Endometrium (tissue), 2 donors: Measurements from ENCODE around the gene FXYD7.
"Not testable (repeated sequence)": the region's sequence is repeated elsewhere in the genome, so short reads cannot be mapped to it uniquely, and the experiment has no call there.

Experiments
- FAIRE-seq: peaks from 2 replicates; lab custom pipeline; 2012; peaks lifted over from hg19 to GRCh38; lab: Jason Lieb, UNC
- donor health status: control.
- donor health status: control.

The FXYD7 gene

DNA sequence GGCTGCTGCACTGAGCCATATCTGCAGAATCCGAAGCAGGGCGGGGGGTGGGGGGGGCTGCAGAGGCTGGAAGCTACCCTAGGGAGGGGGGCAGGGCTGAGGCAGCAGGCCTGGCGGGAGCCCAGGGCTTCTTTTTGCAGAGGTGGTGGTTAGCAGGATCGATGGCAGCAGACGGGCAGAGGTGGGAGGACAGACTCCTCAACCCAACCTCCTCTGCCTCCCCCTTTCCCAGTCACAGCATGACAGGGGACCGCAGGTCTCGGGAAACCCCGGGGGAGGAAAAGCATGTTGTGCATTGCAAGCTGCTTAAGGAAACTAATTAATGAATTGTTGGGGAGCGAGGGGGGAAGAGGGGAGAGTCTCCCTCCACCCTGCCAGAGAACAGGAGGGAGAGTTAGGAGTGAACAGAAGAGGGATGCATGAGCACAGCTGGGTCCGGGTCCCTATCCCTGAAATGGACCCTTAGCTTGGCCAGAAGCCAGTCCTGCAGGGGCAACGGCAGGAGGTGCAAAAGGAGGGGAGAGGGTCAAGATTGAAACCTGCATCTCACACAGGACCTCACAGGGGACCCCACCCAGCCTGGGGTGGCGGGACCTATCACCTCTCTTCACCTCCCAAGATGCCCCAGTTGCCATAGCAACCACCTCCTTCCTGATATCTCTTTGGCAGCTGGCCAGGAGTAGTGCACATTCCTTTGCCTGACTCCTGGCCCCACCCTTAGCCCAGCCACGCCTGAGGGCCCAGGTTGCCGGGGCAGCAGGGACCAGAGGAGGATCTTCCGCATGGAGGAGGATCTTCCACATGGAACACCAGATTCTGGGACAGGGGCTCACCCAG, 1.8 kb downstream of the FXYD7 start:
- FAIRE-seq = no peak

DNA sequence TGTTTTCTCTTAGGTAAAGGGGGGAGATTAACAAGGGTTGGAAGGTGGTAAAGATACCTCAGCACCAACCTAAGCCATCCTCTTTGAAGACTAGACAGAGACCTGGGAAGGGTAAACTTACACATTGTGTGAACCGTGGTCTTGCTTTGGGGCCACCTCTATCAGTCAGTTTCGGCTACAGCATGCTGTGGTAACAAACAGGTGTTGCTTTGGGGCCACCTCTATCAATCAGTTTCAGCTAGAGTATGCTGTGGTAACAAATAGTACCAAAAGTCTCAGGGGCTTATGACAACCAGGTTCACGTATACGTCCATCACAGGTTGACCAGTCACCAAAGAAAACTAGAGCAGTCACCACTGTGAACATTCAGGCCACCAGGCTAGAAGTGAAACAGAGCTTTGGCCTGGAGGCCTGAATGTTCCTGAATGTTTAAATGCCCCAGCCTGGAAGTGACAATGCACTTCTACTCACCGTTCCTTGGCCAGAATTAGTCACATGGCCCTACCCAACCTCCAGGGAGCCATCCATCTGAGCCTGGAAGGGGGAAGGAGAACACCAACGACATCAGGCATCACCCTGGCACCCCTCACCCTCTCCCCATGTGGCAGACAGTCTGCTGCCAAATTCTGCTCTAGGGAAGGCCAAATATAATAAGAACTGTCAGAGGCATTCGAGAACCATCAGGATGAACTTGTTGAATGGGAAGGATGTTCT, 3.8 kb downstream of the FXYD7 start:
- no peak for FAIRE-seq

DNA sequence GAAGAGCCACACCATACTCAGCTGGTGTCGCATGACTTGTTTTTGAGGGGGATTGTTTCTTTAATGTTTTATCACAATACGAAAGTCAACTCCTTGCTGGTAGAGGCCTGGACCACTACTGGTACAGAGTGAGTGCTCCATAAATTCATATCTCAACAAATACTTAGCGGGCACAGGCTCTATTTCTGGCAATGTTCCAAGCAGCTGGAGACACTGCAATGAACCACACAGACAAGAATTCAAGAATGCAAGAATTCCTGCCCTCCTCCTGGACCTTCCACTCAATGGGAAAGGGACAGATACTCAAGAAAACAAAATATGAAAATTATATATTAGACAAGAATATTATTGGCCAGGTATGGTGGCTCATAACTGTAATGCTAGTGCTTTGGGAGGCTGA, 6.4 kb downstream of the FXYD7 start:
- FAIRE-seq = no peak

DNA sequence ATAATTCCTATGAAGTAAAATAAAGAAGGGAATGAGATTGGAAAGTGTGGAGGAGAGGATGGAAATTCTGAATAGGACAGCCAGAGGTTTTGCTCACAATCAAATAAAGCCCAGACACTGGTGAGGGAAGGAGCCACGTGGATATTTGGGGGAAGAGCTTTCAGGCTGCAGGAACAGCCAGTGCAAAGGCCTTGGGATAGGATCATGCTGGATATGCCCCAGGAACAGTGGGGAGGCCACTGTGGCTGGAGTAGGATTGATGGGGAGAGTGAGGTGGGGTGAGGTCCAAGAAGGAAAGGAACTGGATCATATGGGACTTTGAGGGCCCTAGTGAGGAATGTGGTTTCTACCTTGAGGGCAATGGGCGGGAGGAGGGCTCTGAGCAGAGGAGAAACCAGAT, 7.4 kb downstream of the FXYD7 start:
- FAIRE-seq = no peak

DNA sequence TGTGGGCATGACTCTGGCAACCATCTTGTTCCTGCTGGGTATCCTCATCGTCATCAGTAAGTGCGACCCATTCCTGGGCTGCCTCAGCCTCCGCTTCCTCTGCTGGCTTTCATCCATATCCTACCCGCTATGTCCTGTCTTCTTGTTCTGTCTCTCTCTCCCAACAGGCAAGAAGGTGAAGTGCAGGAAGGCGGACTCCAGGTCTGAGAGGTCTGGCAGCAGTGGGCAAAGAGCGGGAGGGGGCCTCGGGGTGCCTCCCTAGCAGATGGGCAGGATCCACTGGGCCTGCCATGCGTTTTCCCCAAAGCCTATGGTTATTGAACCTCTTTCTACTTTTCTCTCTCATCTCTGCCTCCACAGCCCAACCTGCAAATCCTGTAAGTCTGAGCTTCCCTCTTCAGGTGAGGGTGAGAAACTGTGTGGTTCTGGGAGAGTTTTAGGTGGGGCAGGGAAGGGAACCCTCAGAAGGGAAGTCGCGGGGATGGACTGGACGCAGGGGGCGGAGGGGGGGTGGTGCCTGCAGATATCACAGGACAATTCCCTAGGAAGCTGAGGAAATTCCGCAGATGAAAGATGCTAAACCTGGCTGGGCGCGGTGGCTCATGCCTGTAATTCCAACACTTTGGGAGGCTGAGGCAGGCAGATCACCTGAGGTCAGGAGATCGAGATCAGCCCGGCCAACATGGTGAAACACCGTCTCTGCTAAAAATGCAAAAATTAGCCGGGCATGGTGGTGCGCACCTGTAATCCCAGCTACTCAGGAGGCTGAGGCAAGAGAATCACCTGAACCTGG, 8.4 kb downstream of the FXYD7 start:
- FAIRE-seq = no peak

DNA sequence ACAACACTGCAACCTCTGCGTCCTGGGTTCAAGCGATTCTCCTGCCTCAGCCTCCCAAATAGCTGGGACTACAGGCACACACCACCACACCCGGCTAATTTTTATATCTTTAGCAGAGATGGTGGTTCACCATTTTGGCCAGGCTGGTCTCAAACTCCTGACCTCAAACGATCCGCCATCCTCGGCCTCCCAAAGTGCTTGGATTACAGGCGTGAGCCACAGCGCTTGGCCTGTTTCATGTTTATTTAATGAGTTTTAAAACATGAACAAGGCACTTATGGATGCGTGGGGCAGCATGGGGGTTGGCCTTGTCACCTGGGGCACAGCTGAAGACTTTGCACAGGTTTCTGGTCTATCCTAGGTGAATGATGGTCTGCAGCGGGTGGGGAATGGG, 10.1 kb downstream of the FXYD7 start:
- FAIRE-seq = not testable (repeated sequence)

DNA sequence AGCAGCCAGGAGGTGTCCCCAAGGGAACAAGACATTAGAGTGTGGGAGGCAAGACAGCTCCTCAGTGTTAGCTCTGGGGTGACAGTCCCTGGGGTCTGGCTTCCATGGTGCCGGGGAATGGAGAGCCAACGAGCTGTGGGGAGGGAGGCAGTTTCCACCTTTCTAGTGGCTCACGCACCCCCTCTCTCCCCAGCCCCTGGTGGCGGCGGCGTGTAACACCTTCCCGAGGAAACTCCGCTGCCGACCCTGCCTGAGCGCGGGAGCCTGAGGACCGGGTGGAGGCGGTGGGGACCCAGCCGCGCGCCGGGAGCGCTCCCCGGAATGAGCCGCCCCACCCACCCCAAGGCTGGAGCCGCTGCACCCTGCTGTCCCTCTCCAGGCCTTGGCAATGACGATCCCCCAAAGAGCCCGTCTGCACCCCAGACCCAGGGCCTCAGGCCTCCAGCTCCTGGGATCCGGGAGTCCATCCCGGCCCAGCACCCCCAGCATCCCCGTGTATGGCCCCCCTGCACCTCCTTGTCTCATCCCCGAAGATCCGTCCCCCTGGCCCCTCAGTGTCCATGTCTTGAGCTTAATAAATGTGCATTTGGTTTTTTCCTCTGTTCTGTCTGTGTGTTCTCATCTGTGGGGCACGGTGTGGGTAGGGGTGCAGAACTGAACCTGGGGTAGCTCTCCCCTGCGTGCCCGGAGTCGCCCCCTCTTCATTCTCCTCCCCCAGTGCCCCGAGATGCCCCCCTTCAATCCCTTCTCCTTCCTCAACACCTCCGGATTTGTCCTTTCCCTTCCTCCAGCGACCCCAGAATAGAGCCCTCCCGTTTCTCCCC, 10.9 kb downstream of the FXYD7 start:
- no peak for FAIRE-seq

DNA sequence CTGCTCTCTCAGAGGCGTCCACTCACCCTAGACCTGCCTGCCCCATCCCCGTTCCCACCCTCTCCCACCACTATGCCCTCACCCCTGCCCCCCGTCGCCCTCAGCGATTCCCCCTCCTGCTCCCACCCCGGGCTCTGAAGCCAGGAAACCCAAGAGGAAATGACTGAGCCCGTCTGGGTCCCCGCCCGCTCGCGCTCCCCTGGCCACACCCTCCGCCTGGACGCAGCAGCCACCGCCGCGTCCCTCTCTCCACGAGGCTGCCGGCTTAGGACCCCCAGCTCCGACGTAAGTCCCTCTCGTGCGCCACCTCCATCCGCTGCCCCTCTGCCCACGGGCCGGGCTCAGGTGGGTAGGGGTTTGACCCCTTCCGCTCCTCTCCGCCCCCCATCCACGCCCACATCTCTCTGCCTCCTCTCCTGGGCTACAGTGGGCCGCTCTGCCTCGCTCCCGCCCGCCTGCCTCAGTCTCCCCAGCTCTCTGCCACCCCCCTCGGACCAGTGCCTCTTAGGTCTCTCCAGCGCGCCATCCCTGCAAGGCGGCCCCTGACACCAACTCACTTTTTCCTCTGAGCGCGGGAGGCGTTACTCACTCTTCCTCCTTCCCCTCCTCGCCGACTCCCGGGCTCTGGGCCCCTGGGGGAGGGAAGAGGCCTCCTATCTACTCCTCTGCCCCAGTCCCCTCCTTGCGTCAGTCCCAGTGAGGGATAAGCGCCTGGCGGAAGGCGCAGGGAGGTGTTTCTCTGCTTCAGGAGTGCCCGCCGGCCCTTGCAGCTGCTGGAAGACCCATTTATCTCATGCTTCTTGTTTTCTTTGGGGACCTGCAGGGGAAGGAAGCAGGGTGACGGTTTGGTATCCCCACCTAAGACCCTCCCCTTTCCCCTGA, 11.7 kb downstream of the FXYD7 start, which contains the start of gene FXYD5:
FXYD5 (plus strand) TSS at position 211 of the 882 bp plus-strand sequence. CDS start 816 bp downstream, outside the sequence.
- no peak for FAIRE-seq

DNA sequence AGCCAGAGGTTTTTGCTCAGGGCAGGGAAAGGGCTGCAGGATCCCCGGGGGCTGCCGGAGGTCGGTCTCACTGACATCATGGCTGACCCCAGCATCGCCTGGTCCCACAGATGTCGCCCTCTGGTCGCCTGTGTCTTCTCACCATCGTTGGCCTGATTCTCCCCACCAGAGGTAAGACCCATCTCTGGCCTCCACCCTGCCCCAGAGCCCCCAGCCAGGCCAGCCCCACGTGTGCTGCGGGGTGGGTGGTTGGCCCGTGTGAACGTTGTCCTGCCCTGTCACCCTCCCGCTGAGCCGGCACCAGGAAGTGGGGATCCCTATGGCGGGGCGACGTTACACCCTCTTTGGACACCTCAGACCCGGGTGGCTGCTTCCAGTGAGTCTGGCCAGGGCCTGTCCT, 12.4 kb downstream of the FXYD7 start:
- FAIRE-seq = no peak

DNA sequence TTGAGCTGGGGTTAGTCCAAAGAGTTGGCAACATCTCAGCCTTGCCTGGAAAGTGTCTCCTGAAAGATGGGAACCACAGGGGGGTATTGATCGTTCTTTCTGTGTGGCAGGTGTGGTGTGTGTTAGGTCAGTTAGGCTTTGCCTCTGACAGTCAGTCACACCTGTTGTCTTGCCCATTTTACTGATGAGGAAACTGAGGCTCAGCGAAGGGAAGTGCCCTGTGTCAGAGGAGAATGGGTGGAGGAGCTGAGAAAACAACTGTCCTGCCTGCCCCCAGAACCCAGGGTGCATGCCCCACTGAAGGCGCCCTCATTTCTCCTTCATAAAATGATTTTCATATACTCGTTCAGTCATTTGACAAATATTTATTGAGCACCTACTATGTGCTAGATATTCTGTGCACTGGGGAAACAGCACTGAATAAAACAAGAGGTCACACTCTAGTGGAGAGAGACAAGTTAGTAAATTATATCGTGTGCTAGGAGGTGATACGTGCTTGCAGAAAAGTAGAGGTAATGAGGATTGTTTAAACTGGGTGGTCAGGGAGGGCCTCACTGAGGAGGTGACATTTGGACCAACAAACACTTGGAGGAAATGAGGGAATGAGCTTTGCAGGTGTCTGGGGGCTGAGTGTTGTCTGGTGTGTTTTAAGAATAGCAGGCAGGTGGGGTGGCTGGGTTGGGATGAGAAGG, 13.1 kb downstream of the FXYD7 start:
- FAIRE-seq = no peak

DNA sequence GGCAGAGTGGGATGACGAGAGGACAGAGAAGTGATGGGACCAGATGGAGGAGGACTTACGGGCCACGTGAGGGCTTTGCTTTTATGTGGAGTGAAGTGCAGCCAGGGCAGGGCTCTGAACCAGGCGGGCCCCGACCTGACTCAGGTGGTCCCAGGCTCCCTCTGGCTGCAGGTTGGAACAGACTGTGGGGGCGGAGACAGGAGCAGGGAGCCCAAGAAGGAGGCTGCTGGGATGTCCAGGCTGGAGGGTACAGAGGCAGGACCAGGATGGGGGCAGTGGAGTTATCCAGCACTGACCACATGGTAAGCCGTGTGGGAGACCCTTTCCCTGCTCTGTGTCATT, 13.6 kb downstream of the FXYD7 start:
- no peak for FAIRE-seq

DNA sequence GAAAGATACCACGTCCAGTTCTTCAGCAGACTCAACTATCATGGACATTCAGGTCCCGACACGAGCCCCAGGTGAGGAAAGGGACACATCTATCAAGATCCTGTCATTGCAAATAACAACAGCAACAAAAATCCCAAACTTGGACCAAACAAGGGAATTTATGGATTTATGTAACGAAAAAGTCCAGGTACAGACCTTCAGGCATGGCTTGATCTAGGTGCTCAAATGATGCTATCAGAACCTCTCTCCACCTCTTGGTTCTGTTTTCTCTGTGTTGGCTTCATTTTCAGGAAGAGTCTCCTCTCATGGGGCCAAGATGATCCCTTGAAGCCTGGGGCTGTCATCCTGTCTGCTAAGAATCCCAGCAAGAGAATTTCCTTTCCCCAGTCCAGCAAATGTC, 14.4 kb downstream of the FXYD7 start:
- no peak for FAIRE-seq

DNA sequence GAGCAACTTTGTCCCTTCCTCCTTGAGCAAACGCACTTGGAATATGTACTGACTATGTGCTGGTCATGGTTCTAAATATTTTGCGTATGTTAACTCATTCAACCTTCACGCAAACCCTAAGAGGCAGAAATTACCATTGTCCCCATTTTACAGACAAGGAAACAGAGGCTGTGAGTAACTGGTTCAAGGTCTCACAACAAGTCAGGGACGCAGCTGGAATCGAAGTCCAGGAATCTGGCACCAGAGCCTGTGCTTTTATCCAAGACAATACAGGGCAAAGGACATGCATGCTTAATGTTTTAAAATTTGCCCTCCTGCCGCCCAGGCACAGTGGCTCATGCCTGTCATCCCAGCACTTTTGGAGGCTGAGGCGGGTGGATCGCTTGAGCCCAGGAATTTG, 16.6 kb downstream of the FXYD7 start:
- FAIRE-seq = no peak

DNA sequence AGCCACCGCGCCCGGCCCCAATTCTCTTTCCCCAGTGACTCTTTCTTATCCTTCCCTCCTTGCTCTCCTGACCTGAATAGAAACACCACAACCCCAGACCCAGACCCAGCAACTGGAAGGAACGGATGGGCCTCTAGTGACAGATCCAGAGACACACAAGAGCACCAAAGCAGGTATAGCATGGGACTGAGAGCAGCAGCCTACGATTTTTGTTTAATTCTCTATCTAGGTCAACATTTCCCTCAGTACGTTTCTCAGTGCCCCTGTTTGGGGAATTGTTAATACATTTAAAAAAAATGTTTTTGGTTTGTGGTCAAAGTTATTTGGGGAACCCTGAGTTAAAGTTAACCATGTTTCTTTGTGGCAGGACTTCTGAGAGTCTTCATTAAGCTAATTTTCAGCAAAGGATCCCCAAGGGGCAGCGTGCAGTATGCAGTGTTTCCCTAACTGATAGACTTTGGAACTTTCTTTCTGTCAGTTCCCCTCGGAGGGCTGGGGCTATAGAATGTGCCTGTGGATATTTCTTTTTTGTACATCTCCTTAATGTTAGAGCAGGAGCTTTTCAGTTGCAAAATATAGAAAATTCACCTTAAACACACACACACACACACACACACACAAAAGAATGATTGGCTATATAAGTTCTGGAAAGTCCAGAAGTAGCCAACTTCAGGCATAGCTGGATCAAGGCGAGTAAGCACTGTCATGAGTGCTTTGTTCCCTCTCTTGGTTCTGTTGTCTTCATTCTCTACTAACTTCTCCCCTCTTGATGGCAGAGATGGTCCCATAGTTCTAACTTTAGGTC, 17.8 kb downstream of the FXYD7 start:
- FAIRE-seq = no peak

DNA sequence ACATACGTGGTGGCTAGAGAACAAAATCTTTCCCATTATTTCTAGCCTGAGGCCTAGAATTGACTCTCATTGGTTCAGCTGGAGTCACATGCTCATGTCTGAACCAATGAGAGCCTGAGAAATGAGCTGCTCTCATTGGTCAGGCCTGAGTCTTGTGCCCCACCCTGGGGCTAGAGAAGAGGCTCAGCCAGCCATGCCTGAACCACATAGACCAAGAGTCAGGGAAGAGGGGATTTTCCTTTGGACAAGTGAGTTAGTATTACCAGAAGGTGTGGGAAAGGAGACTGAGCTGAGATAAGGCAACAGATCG, 18.3 kb downstream of the FXYD7 start:
- FAIRE-seq = no peak

DNA sequence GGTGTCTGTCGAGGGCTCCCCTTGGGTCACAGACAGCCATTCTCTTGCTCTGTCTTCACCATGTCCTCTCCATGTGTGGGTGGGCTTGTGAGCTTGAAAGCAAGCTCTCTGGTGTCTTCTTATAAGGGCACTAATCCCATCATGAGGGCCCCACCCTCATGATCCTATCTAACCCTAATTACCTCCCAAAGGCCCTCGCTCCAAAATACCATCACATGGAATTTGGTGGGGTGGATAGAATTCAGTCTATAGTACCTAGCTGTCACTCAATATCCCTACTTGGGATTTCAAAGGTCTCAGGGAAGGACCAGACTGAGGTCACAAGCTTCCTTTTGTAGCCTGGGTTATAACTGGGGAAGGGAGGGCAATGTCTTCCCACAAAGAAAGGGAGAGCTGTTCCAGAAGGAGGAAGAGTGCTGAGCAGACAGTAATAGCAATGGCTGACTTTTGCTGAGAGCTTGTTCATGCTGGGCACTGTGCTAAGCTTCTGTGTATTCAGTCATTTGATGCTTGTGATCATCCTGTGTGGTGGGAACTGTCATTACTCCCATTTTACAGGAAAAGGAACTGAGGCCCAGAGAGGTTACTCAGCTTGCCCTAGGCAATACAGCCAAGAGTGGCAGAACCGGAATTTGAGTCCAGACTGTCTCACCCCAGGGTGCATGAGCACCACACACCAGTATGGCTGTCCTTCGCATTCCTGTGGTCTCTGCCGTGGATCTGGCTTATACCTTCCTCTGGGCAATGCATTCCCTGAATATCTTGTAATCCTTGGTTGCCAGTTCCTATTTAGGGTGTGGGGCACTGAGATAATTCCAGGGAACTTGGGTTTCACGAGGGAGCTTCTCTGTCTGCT, 19.6 kb downstream of the FXYD7 start:
- no peak for FAIRE-seq

DNA sequence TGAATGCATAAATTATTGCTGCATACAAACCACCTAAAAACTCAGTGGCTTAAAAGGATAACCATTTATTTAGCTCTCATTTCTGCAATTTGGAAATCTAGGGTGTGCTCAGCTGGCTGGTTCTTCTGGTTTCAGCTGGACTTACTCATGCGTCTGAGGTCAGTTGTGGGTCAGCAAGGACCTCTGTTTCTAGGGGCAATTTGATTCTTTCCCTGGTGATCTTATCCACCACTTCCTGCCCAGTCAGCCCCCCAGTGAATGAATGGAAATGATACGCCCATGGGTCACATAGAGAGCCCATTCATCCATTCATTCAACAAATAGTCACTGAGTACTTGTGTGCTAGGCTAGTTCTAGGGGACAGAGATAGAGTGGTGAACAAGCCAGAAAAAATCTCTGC, 21.4 kb downstream of the FXYD7 start:
- no peak for FAIRE-seq

DNA sequence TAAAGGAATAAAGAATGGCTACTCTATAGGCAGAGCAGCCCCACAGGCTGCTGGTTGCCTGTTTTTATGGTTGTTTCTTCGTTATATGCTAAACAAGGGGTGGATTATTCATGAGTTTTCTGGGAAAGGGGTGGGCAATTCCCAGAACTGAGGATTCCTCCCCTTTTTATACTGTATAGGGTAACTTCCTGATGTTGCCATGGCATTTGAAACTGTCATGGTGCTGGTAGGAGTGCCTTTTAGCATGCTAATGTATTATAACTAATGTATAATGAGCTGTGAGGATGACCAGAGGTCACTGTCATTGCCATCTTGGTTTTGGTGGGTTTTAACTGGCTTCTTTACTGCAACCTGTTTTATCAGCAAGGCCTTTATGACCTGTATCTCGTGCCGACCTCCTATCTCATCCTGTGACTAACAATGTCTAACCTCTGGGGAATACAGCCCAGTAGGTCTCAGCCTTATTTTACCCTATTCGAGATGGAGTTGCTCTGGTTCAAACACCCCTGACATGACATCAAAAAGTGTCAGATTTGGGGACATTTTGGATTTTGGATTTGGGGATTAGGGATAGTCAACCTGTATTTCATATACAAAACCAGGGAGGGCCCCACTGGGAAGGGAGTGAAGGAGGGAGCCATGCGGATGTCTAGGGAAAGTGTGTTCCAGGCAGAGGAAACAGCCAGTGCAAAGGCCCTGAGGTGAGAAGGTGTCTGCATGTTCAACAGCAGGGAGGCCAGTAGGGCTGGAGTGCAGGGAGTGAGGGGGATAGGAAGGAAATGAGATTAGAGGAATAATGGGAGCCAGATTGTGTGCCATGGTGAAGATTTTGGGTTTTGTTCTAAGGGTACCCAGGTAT, 22.4 kb downstream of the FXYD7 start:
- FAIRE-seq = no peak
